ENCODE data around the gene ZMYND19. TPM values are rescaled to one million over a fixed set of nuclear protein-coding genes. Genes with fewer than 3 reads are reported as not detected.
"Not testable (repeated sequence)": the region's sequence is repeated elsewhere in the genome, so short reads cannot be mapped to it uniquely, and the experiment has no call there.

ZMYND19 gene
- total RNA-seq, 6 donors from 2014 or later, result 10.2 to 28.3 (median 20.9) TPM

- no peaks in the 10 kb centered on the region for H3K36me3 ChIP-seq
- H3K4me1 ChIP-seq, result peaks cover 26 to 59% (median 37%) of the 10 kb centered on the region in 4 donors
- H3K27ac ChIP-seq, result peak within 1 kb of the TSS; percentile 90 to 96 (median 94)
- DNase-seq (peak; percentile 96 to 98), ATAC-seq (ENCODE audit: low FRiP score in 2 of 2) (peak; percentile 93 to 94)
- 1% methylated on average over 28 of the region's 111 CpGs; no CpG with 5 or more reads in 1 of the 2 donors for WGBS, 2 donors
- peak within 1 kb of the TSS; percentile 79 to 96 (median 90) for H3K4me3 ChIP-seq
- TF ChIP-seq POLR2AphosphoS5 (IDR thresholded peaks at IDR 0.05) (peak; percentile 71 to 79), EP300 (IDR thresholded peaks at IDR 0.05) (no peak), POLR2A (IDR thresholded peaks at IDR 0.05) (peak in 3 of 4 donors; percentile 74 to 92 (median 90))
- TF ChIP-seq, protein P1, sequence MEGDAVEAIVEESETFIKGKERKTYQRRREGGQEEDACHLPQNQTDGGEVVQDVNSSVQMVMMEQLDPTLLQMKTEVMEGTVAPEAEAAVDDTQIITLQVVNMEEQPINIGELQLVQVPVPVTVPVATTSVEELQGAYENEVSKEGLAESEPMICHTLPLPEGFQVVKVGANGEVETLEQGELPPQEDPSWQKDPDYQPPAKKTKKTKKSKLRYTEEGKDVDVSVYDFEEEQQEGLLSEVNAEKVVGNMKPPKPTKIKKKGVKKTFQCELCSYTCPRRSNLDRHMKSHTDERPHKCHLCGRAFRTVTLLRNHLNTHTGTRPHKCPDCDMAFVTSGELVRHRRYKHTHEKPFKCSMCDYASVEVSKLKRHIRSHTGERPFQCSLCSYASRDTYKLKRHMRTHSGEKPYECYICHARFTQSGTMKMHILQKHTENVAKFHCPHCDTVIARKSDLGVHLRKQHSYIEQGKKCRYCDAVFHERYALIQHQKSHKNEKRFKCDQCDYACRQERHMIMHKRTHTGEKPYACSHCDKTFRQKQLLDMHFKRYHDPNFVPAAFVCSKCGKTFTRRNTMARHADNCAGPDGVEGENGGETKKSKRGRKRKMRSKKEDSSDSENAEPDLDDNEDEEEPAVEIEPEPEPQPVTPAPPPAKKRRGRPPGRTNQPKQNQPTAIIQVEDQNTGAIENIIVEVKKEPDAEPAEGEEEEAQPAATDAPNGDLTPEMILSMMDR (IDR thresholded peaks at IDR 0.05), result peak in 1 of 6 experiments; percentile 9
- H3K27me3 ChIP-seq, result no peaks in the 10 kb centered on the region
- no peaks in the 10 kb centered on the region for H3K9me3 ChIP-seq
These were observed 15.1 kb upstream of the ZMYND19 start, which contains the start of gene ARRDC1 for GRCh38 chr9:137605121-137606004. Gene ARRDC1 (plus strand): TSS chr9:137605686. CDS start chr9:137605718, 32 bp downstream.

- WGBS, 2 donors, result 27 to 51% methylated on average over 9 to 25 of the region's 49 CpGs
- peak in 1 of 2 donors; percentile 35 for DNase-seq
These were observed 14.2 kb upstream of the ZMYND19 start for GRCh38 chr9:137604345-137605086.

DNA sequence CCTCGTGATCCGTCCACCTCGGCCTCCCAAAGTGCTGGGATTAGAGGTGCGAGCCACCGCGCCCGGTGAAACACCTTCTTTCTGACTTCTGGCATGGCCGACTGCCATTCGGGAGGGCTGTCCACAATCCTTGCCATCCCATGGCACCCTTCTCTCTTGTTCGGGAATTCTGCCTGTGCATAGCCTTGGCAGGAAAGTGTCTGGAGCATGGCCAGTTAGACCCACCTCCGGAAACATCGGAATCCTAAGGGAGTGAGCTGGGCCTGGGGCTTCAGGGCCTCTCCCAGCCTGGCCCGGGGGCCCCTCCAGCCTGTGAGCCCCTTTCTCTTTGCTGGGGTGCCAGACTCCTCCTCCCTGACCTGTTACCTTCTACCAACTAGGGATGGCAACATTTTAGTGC is 13.6 kb upstream of the ZMYND19 start:
- peaks cover 26 to 52% (median 35%) of the 10 kb centered on the region in 4 donors for H3K4me1 ChIP-seq
- H3K36me3 ChIP-seq, result no peaks in the 10 kb centered on the region
- no peaks in the 10 kb centered on the region for H3K27me3 ChIP-seq
- H3K27ac ChIP-seq, result peak overlapping the region in 1 of 4 donors; percentile 85
- WGBS, 2 donors, result 87% methylated on average over 10 to 13 of the region's 13 CpGs
- no peak for ATAC-seq (ENCODE audit: low FRiP score in 2 of 2)
- DNase-seq, result no peak
- TF ChIP-seq EP300 (IDR thresholded peaks at IDR 0.05) (no peak), POLR2A (IDR thresholded peaks at IDR 0.05) (no peak)
- no peaks in the 10 kb centered on the region for H3K9me3 ChIP-seq
- H3K4me3 ChIP-seq, result peak overlapping the region in 1 of 4 donors; percentile 96

More at GRCh38 chr9:137604345-137605086, 14.2 kb upstream of the ZMYND19 start:
- Histone ChIP-seq H3K27me3 (no peaks in the 10 kb centered on the region), H3K9me3 (no peaks in the 10 kb centered on the region), H3K27ac (peak overlapping the region; percentile 72 to 94 (median 80)), H3K4me1 (peaks cover 26 to 53% (median 37%) of the 10 kb centered on the region in 4 donors), H3K4me3 (peak overlapping the region; percentile 64 to 96 (median 90)), H3K36me3 (no peaks in the 10 kb centered on the region)
- no peak for ATAC-seq (ENCODE audit: low FRiP score in 2 of 2)
- TF ChIP-seq, protein P1 (IDR thresholded peaks at IDR 0.05), result no peak
- TF ChIP-seq EP300 (IDR thresholded peaks at IDR 0.05) (no peak), POLR2AphosphoS5 (IDR thresholded peaks at IDR 0.05) (no peak), POLR2A (IDR thresholded peaks at IDR 0.05) (no peak)

DNA sequence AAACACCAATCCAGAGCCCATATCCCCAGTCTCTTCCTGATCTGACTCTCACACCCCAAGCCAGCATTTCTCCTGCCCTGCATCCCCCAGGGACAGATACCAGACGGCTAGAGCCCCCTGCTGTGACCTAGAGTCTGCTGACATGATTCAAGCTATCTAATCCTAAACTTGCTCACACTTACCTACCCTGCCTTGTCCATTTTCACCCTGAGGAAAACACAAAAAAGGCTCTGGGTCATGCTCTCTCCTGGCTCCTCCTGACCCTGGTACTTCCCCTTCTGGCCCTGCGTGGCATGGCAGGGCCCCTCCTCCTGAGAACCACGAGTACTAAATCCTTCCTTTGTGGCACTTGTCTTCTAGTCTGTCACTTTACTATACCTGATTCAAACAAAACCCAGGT is 12.3 kb upstream of the ZMYND19 start:
- no peak overlapping the region for H3K4me3 ChIP-seq
- no peaks in the 10 kb centered on the region for H3K36me3 ChIP-seq
- H3K27ac ChIP-seq, result peak overlapping the region in 1 of 4 donors; percentile 39
- no peak for ATAC-seq (ENCODE audit: low FRiP score in 2 of 2)
- WGBS, 2 donors, result 3 to 13% methylated on average over 3 of the region's 3 CpGs
- no peaks in the 10 kb centered on the region for H3K27me3 ChIP-seq
- peak in 1 of 2 donors; percentile 38 for DNase-seq
- TF ChIP-seq POLR2AphosphoS5 (IDR thresholded peaks at IDR 0.05) (no peak), EP300 (IDR thresholded peaks at IDR 0.05) (no peak), POLR2A (IDR thresholded peaks at IDR 0.05) (no peak)
- TF ChIP-seq, protein P1 (IDR thresholded peaks at IDR 0.05), result peak in 1 of 6 experiments; percentile 16
- H3K4me1 ChIP-seq, result peaks cover 19 to 40% (median 23%) of the 10 kb centered on the region in 4 donors
- H3K9me3 ChIP-seq, result no peaks in the 10 kb centered on the region

DNA sequence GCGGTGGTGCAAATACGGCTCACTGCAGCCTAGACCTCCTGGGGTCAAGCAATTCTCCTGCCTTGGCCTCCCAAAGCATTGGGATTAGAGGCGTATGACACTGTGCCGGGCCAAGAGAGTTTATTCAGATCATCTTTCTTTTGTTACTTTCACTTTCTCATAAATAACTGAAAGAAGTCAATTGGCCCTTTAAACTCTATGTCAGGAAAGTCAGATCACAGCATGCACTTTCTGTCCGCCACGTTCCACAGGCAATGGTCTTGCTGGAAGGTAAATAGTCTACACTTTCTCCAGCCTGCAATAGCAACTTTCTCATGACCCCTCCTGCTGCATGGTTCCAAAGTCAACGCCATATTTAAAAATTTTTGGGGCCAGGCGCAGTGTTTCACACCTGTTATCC is 8.6 kb upstream of the ZMYND19 start:
- ATAC-seq (ENCODE audit: low FRiP score in 2 of 2) (no peak), DNase-seq (no peak)
- H3K27ac ChIP-seq, result no peak overlapping the region
- WGBS, 2 donors, result 75 to 86% methylated on average over 8 of the region's 8 CpGs
- H3K4me3 ChIP-seq, result no peak overlapping the region
- TF ChIP-seq POLR2A (IDR thresholded peaks at IDR 0.05), result no peak
- TF ChIP-seq POLR2AphosphoS5 (IDR thresholded peaks at IDR 0.05), result no peak
- TF ChIP-seq, protein P1 (IDR thresholded peaks at IDR 0.05), result no peak
- TF ChIP-seq EP300 (IDR thresholded peaks at IDR 0.05), result no peak
- no peaks in the 10 kb centered on the region for H3K9me3 ChIP-seq
- H3K27me3 ChIP-seq, result no peaks in the 10 kb centered on the region
- no peaks in the 10 kb centered on the region for H3K36me3 ChIP-seq
- H3K4me1 ChIP-seq, result peaks cover 0 to 12% (median under 1%) of the 10 kb centered on the region in 4 donors

DNA sequence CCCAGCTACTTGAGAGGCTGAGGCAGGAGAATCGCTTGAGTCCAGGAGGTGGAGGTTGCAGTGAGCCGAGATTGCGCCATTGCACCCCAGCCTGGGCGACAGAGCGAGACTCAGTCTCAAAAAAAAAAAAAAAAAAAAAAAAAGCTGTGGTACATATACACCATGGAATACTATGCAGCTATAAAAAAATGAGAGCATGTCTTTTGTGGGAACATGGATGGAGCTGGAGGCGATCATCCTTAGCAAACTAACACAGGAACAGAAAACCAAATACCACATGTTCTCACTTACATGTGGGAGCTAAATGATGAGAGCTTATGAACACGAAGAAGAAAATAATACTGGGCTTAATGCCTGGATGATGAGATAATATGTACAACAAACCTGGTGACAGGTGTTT is 6.3 kb upstream of the ZMYND19 start:
- H3K36me3 ChIP-seq; H3K4me3 ChIP-seq; H3K27ac ChIP-seq; H3K9me3 ChIP-seq; DNase-seq; H3K27me3 ChIP-seq; ATAC-seq (ENCODE audit: low FRiP score in 2 of 2): not testable (repeated sequence)
- 85 to 86% methylated on average over 7 of the region's 7 CpGs for WGBS, 2 donors
- peaks cover 0 to 16% (median 8%) of the 10 kb centered on the region in 4 donors for H3K4me1 ChIP-seq
